ENCODE measurements around the gene RREB1.

RREB1 gene

GRCh38 chr6:7198833-7199800 is 91.4 kb downstream of the RREB1 start:
- DNase-seq, result no peak

GRCh38 chr6:7200598-7201443 is 93.1 kb downstream of the RREB1 start:
- DNase-seq, result no peak

- no peak for DNase-seq
These were observed 93.6 kb downstream of the RREB1 start for GRCh38 chr6:7201444-7201731.

- no peak for DNase-seq
These were observed 94.2 kb downstream of the RREB1 start for GRCh38 chr6:7201732-7202541.

GRCh38 chr6:7202950-7203349 is 95.2 kb downstream of the RREB1 start:
- no peak for DNase-seq

GRCh38 chr6:7203939-7204338 is 96.2 kb downstream of the RREB1 start:
- no peak for DNase-seq

GRCh38 chr6:7204726-7205125 is 97.0 kb downstream of the RREB1 start:
- no peak for DNase-seq

GRCh38 chr6:7207720-7208119 is 100.0 kb downstream of the RREB1 start:
- no peak for DNase-seq

- DNase-seq, result no peak
These were observed 105.7 kb downstream of the RREB1 start for GRCh38 chr6:7213416-7213815.

GRCh38 chr6:7214468-7214867 is 106.7 kb downstream of the RREB1 start:
- DNase-seq, result no peak

GRCh38 chr6:7215131-7215530 is 107.4 kb downstream of the RREB1 start:
- DNase-seq, result no peak

- no peak for DNase-seq
These were observed 108.1 kb downstream of the RREB1 start for GRCh38 chr6:7215798-7216231.

- no peak for DNase-seq
These were observed 109.3 kb downstream of the RREB1 start for GRCh38 chr6:7216941-7217621.

GRCh38 chr6:7218406-7218988 is 110.7 kb downstream of the RREB1 start:
- no peak for DNase-seq

- no peak for DNase-seq
These were observed 111.5 kb downstream of the RREB1 start for GRCh38 chr6:7219310-7219709.

- no peak for DNase-seq
These were observed 114.4 kb downstream of the RREB1 start for GRCh38 chr6:7222197-7222596.

- no peak for DNase-seq
These were observed 117.0 kb downstream of the RREB1 start for GRCh38 chr6:7224731-7225130.

- no peak for DNase-seq
These were observed 121.1 kb downstream of the RREB1 start for GRCh38 chr6:7228662-7229375.

GRCh38 chr6:7229376-7230326 is 121.9 kb downstream of the RREB1 start:
- DNase-seq, result no peak

- no peak for DNase-seq
These were observed 122.5 kb downstream of the RREB1 start for GRCh38 chr6:7230327-7230691.

Data from activated naive CD4-positive, alpha-beta T cell treated with Interleukin-2 at 50 U/mL for 16 hours (primary cell).